HCT116 (cell line): ENCODE data around the gene TMEM222. TPM values are rescaled to one million over a fixed set of nuclear protein-coding genes. Genes with fewer than 3 reads are reported as not detected.

Experiments used
- ATAC-seq: fragments of 200-7000 bp; cut with Tn5 transposase; 2 replicates; pipeline ENCODE4 v1.9.1; 2020; ENCODE audit warnings: mild to moderate bottlenecking, moderate library complexity
- BruUV-seq: library from RNA; stranded (reverse); fragments of 400-500 nt; replicated peaks from 2 replicates; lab custom pipeline; 2021; lab: Mats Ljungman, UMichigan
- CTCF ChIA-PET: fragments of 300-600 bp; sonication (Branson Sonifier 250); formaldehyde crosslinking; loops from one replicate; lab custom pipeline; 2021; ENCODE audit warnings: antibody characterized with exemption; lab: Charles Lee
- POLR2A ChIA-PET: fragments of 300-600, 350-600 bp; sonication (Branson Sonifier 250); formaldehyde crosslinking; loops from one replicate; lab custom pipeline; 2021; ENCODE audit warnings: antibody characterized with exemption; lab: Charles Lee
- RAD21 ChIA-PET, 2 experiments: fragments of 300-600 bp; sonication (Branson Sonifier 250); formaldehyde crosslinking; loops; one replicate each; lab custom pipeline; 2023; ENCODE audit warnings: low total read pairs in 2 of 2; ENCODE audit not compliant: uncharacterized antibody in 2 of 2, unreplicated experiment in 2 of 2, low non-redundant PET in 1 of 2; lab: Charles Lee
- DNase-seq: peaks from one replicate; pipeline ENCODE4 v3.0.0-alpha.2; 2010; ENCODE audit warnings: low read depth, low spot score
- H2AFZ ChIP-seq: fragments of 200-600 bp; shearing (Covaris generic), sonication (generic); 2 replicates; pipeline ENCODE4 v1.6.1; 2017; ENCODE audit warnings: low read depth, mixed run types, mixed read lengths, antibody characterized with exemption, low read length; ENCODE audit not compliant: poor library complexity, severe bottlenecking
- H3K27ac ChIP-seq: 2 replicates; pipeline ENCODE4 v1.5.1; 2012; ENCODE audit warnings: low read depth, low read length
- H3K27me3 ChIP-seq: fragments of 200-600 bp; sonication (generic); 2 replicates; pipeline ENCODE4 v1.6.1; 2016; ENCODE audit warnings: mixed run types, low read length, mixed read lengths; ENCODE audit not compliant: insufficient read depth
- H3K36me3 ChIP-seq, 2 experiments: fragments of 200-500 bp in 1 of 2; fragments of 200-600 bp in 1 of 2; sonication (Bioruptor generic) in 1 of 2; sonication (generic) in 1 of 2; 2 replicates each; pipeline versions ENCODE4 v1.5.1 to v1.6.1; 2014 to 2016; ENCODE audit warnings: low read length in 2 of 2, inconsistent platforms in 1 of 2, mixed read lengths in 1 of 2, mixed run types in 1 of 2; ENCODE audit not compliant: insufficient read depth in 2 of 2, control insufficient read depth in 1 of 2
- H3K4me1 ChIP-seq, 2 experiments: fragments of 200-600 bp in 1 of 2; sonication (generic) in 1 of 2; 2 replicates each; pipeline versions ENCODE4 v1.5.1 to v1.6.1; 2012 to 2017; ENCODE audit warnings: low read length in 2 of 2, inconsistent platforms in 1 of 2, mild to moderate bottlenecking in 1 of 2, mixed read lengths in 1 of 2, mixed run types in 1 of 2, moderate library complexity in 1 of 2; ENCODE audit not compliant: insufficient read depth in 2 of 2, control insufficient read depth in 1 of 2
- H3K4me2 ChIP-seq: fragments of 200-600 bp; sonication (generic); 2 replicates; pipeline ENCODE4 v1.6.1; 2017; ENCODE audit warnings: mixed run types, low read length, mixed read lengths
- H3K4me3 ChIP-seq, 2 experiments: fragments of 200-600 bp in 1 of 2; sonication (generic) in 1 of 2; replicated peaks in 1 of 2; 2 replicates each; pipeline ENCODE4 v1.5.1; 2011 to 2016; ENCODE audit warnings: low read length in 2 of 2, control low read depth in 1 of 2, low read depth in 1 of 2, mild to moderate bottlenecking in 1 of 2, mixed read lengths in 1 of 2, mixed run types in 1 of 2
- H3K79me2 ChIP-seq: fragments of 200-600 bp; sonication (generic); 2 replicates; pipeline ENCODE4 v1.6.1; 2017; ENCODE audit warnings: mild to moderate bottlenecking, mixed run types, low read length, moderate library complexity, mixed read lengths; ENCODE audit not compliant: insufficient read depth
- H3K9ac ChIP-seq: fragments of 200-600 bp; sonication (generic); 2 replicates; pipeline ENCODE4 v1.6.1; 2016; ENCODE audit warnings: low read length, mixed read lengths
- H3K9me2 ChIP-seq: fragments of 200-600 bp; sonication (generic), shearing (Covaris generic); 2 replicates; pipeline ENCODE4 v1.6.1; 2017; ENCODE audit warnings: mixed run types, mild to moderate bottlenecking, moderate library complexity; ENCODE audit not compliant: insufficient read depth
- H3K9me3 ChIP-seq, 2 experiments: fragments of 200-500 bp in 1 of 2; fragments of 200-600 bp in 1 of 2; sonication (Bioruptor generic) in 1 of 2; sonication (generic) in 1 of 2; 2 replicates each; pipeline ENCODE4 v1.6.1; 2014 to 2017; ENCODE audit warnings: low read length in 2 of 2, mixed read lengths in 2 of 2, inconsistent platforms in 1 of 2, low read depth in 1 of 2, mild to moderate bottlenecking in 1 of 2, mixed run types in 1 of 2, moderate library complexity in 1 of 2; ENCODE audit not compliant: control insufficient read depth in 1 of 2, insufficient read depth in 1 of 2
- H4K20me1 ChIP-seq: fragments of 200-600 bp; sonication (generic), shearing (Covaris generic); 2 replicates; pipeline ENCODE4 v1.6.1; 2017; ENCODE audit warnings: mixed run types, mild to moderate bottlenecking, moderate library complexity; ENCODE audit not compliant: insufficient read depth
- CBX3 ChIP-seq: IDR thresholded peaks from 2 replicates; pipeline ENCODE4 v1.6.1; 2012; ENCODE audit warnings: low read depth
- CTCF ChIP-seq, 3 experiments: fragments of 200-600 bp in 1 of 3; sonication (generic) in 1 of 3; IDR thresholded peaks in 2 of 3; conservative IDR thresholded peaks in 1 of 3; 2 replicates each; pipeline ENCODE4 v1.5.1; 2012 to 2017; ENCODE audit warnings: low read depth in 2 of 3, low read length in 2 of 3, antibody characterized with exemption in 1 of 3, borderline replicate concordance in 1 of 3, control low read depth in 1 of 3, mild to moderate bottlenecking in 1 of 3, mixed read lengths in 1 of 3, mixed run types in 1 of 3, moderate library complexity in 1 of 3; ENCODE audit not compliant: insufficient read depth in 1 of 3
- EZH2phosphoT487 ChIP-seq: fragments of 200-600 bp; IDR thresholded peaks from 2 replicates; pipeline ENCODE4 v1.6.1; 2018; ENCODE audit warnings: antibody characterized with exemption, borderline replicate concordance
- FOSL1 ChIP-seq: IDR thresholded peaks from 2 replicates; pipeline ENCODE4 v1.6.1; 2012; ENCODE audit warnings: low read depth
- POLR2A ChIP-seq: IDR thresholded peaks from 2 replicates; pipeline ENCODE4 v1.7.0; 2011; ENCODE audit warnings: borderline replicate concordance; ENCODE audit not compliant: insufficient read depth, insufficient read length; ENCODE audit errors: extremely low read depth
- RAD21 ChIP-seq: IDR thresholded peaks from 2 replicates; pipeline ENCODE4 v1.6.1; 2012; ENCODE audit warnings: low read depth, mild to moderate bottlenecking
- REST ChIP-seq: IDR thresholded peaks from 2 replicates; pipeline ENCODE4 v1.6.1; 2012; ENCODE audit warnings: low read depth
- ZNF274 ChIP-seq: fragments of 200-500 bp; sonication (Bioruptor generic); IDR thresholded peaks from 2 replicates; pipeline ENCODE4 v1.6.1; 2014; ENCODE audit warnings: mild to moderate bottlenecking, low read depth, low read length, inconsistent platforms
- intact Hi-C: fragments of 100-400 bp; cut with micrococcal nuclease; formaldehyde crosslinking; loops from 2 replicates; pipeline ENCODE4 v1.10.0; 2022
- total RNA-seq: library from RNA; stranded (reverse); gene quantifications from one replicate; pipeline ENCODE4 v1.2.1, GENCODE V29; 2021; ENCODE audit not compliant: unreplicated experiment

The TMEM222 gene
- total RNA-seq, 1 experiment from 2014 or later, result 32.8 TPM

GRCh38 chr1:27306892-27307761, 14.8 kb upstream of the TMEM222 start:
- Histone ChIP-seq H3K36me3 (no peaks in the 10 kb centered on the region), H3K27me3 (no peaks in the 10 kb centered on the region), H3K4me2 (peak overlapping the region; percentile 33), H3K27ac (no peak overlapping the region), H2AFZ (no peak overlapping the region), H3K4me3 (no peak overlapping the region), H3K79me2 (no peaks in the 10 kb centered on the region), H3K9ac (no peak overlapping the region), H4K20me1 (no peaks in the 10 kb centered on the region), H3K9me3 (no peaks in the 10 kb centered on the region), H3K9me2 (no peaks in the 10 kb centered on the region), H3K4me1 (peaks cover 6 to 14% of the 10 kb centered on the region in 2 experiments; a peak in 3 of 4 replicates)
- peak; percentile 45 to 68 (median 66); a peak in 5 of 6 replicates for TF ChIP-seq CTCF (IDR thresholded peaks at IDR 0.05 in 2 of 3, conservative IDR thresholded peaks at IDR 0.05 in 1 of 3; ENCODE audit: borderline replicate concordance in 1 of 3, insufficient read depth in 1 of 3, low read depth in 2 of 3, low read length in 2 of 3)
- TF ChIP-seq REST, result no peak
- no peak for TF ChIP-seq POLR2A
- no peak for TF ChIP-seq ZNF274
- no peak for TF ChIP-seq EZH2phosphoT487
- TF ChIP-seq FOSL1, result no peak
- peak; percentile 52 for TF ChIP-seq RAD21
- TF ChIP-seq CBX3, result no peak
- ATAC-seq, result peak; percentile 97
- ChIA-PET RAD21 (interaction anchor here (0.5 to 0.7 kb wide), 3 partner anchors 10 to 210 kb away, joined by 3 to 7 read pairs (median 5); no protein-coding TSS in a partner anchor), CTCF (interaction anchor here (0.8 to 2.8 kb wide), 13 partner anchors 9 to 300 kb away, joined by 3 to 11 read pairs (median 3); no protein-coding TSS in a partner anchor), POLR2A (interaction anchor here (1.6 kb wide), 1 partner anchor 76 kb away, joined by 4 read pairs; the partner anchor contains the start of gene CD164L2)
- no TSS peak for BruUV-seq
- peak; percentile 33 for DNase-seq
- intact Hi-C loops, result no loop called here
